HTR-8/SVneo (cell line): ENCODE results near the gene NUPR1.
"Not testable (repeated sequence)": the region's sequence is repeated elsewhere in the genome, so short reads cannot be mapped to it uniquely, and the experiment has no call there.

ENCODE experiments used
- DNase-seq: peaks from one replicate; pipeline ENCODE4 v3.0.0; 2011; ENCODE audit warnings: low spot score, mixed read lengths; ENCODE audit not compliant: insufficient read length
- FAIRE-seq: peaks from 2 replicates; lab custom pipeline; 2011; peaks lifted over from hg19 to GRCh38; lab: Jason Lieb, UNC

NUPR1 gene

GRCh38 chr16:28538733-28539596 lies at the start of gene NUPR1:
TSS of gene NUPR1 (minus strand) at chr16:28538974. CDS start at chr16:28538907, 67 bp downstream.
- FAIRE-seq (no peak), DNase-seq (peak; percentile 57)

- no peak for FAIRE-seq
Measured at GRCh38 chr16:28587386-28587785, 48.6 kb upstream of the NUPR1 start.

GRCh38 chr16:28586466-28586865 lies 47.7 kb upstream of the NUPR1 start:
- DNase-seq (no peak), FAIRE-seq (no peak)

More at GRCh38 chr16:28587386-28587785, 48.6 kb upstream of the NUPR1 start:
- peak; percentile 54 for DNase-seq

- FAIRE-seq (no peak), DNase-seq (no peak)
Measured at GRCh38 chr16:28585674-28586073, 46.9 kb upstream of the NUPR1 start.

GRCh38 chr16:28580726-28581315 lies 42.0 kb upstream of the NUPR1 start:
- no peak for FAIRE-seq
- no peak for DNase-seq

GRCh38 chr16:28575446-28576109 lies 36.8 kb upstream of the NUPR1 start:
- no peak for DNase-seq
- FAIRE-seq, result no peak

- DNase-seq (no peak), FAIRE-seq (no peak)
Measured at GRCh38 chr16:28574925-28575324, 36.2 kb upstream of the NUPR1 start.

GRCh38 chr16:28573738-28574718 lies 35.3 kb upstream of the NUPR1 start:
- DNase-seq (no peak), FAIRE-seq (no peak)

GRCh38 chr16:28572696-28573510 lies 34.1 kb upstream of the NUPR1 start:
- DNase-seq (no peak), FAIRE-seq (no peak)

GRCh38 chr16:28569968-28570752 lies 31.4 kb upstream of the NUPR1 start:
- FAIRE-seq (no peak), DNase-seq (no peak)

- DNase-seq, result no peak
- no peak for FAIRE-seq
Measured at GRCh38 chr16:28569021-28569420, 30.2 kb upstream of the NUPR1 start.

GRCh38 chr16:28567292-28567691 lies 28.5 kb upstream of the NUPR1 start:
- DNase-seq, result no peak
- FAIRE-seq, result no peak

- not testable (repeated sequence) for DNase-seq, FAIRE-seq
Measured at GRCh38 chr16:28566233-28566925, 27.6 kb upstream of the NUPR1 start.

GRCh38 chr16:28563218-28563617 lies 24.4 kb upstream of the NUPR1 start:
- FAIRE-seq (no peak), DNase-seq (no peak)

- DNase-seq, result no peak
- FAIRE-seq, result no peak
Measured at GRCh38 chr16:28562199-28562598, 23.4 kb upstream of the NUPR1 start.

GRCh38 chr16:28561557-28562187 lies 22.9 kb upstream of the NUPR1 start:
- DNase-seq (no peak), FAIRE-seq (no peak)

GRCh38 chr16:28558456-28558855 lies 19.7 kb upstream of the NUPR1 start:
- DNase-seq, result no peak
- FAIRE-seq, result no peak
